Mucosa of stomach (tissue), 1 donor: ENCODE data around the gene PAAF1.

Experiments used
- H3K27me3 ChIP-seq: one replicate; pipeline ENCODE4 v1.7.0; 2013; ENCODE audit warnings: mild to moderate bottlenecking, low read length; ENCODE audit not compliant: control insufficient read depth, insufficient read depth
- H3K36me3 ChIP-seq: one replicate; pipeline ENCODE4 v1.7.0; 2013; ENCODE audit warnings: low read length; ENCODE audit not compliant: control insufficient read depth, insufficient read depth
- H3K4me1 ChIP-seq: one replicate; pipeline ENCODE4 v1.7.0; 2013; ENCODE audit warnings: mild to moderate bottlenecking, low read length; ENCODE audit not compliant: control insufficient read depth, insufficient read depth
- H3K4me3 ChIP-seq: one replicate; pipeline ENCODE4 v1.7.0; 2013; ENCODE audit warnings: low read length
- H3K9ac ChIP-seq: one replicate; pipeline ENCODE4 v1.7.0; 2013; ENCODE audit warnings: mild to moderate bottlenecking, low read length, moderate library complexity
- H3K9me3 ChIP-seq: one replicate; pipeline ENCODE4 v1.7.0; 2013; ENCODE audit warnings: mild to moderate bottlenecking, low read length, moderate library complexity; ENCODE audit not compliant: control insufficient read depth
- donor health status: Pancreatic carcinoma.

The PAAF1 gene

DNA sequence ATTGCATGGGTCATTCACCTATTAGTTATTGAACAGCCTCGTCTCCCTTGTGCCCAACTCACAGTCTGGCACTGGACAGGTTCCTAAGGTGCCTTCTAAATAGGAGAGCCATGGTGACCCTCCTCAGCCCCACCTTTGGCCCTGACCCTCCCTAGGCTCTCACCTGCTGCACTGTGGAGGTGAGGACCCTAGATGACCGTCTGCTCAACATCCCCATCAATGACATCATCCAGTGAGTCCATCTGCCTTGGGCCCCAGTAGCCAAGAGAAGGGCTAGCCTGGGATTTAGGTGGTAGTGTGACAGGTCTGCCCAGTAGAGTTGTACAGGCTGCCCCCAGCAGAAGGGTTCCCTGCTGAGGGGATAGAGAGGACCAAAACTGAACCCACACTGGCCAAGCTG lies 92.3 kb downstream of the PAAF1 start:
- H3K36me3 ChIP-seq, result no peaks in the 10 kb centered on the region
- H3K9ac ChIP-seq, result no peak overlapping the region
- no peaks in the 10 kb centered on the region for H3K9me3 ChIP-seq
- H3K27me3 ChIP-seq, result no peaks in the 10 kb centered on the region
- no peak overlapping the region for H3K4me3 ChIP-seq
- H3K4me1 ChIP-seq, result peaks cover 30% of the 10 kb centered on the region

DNA sequence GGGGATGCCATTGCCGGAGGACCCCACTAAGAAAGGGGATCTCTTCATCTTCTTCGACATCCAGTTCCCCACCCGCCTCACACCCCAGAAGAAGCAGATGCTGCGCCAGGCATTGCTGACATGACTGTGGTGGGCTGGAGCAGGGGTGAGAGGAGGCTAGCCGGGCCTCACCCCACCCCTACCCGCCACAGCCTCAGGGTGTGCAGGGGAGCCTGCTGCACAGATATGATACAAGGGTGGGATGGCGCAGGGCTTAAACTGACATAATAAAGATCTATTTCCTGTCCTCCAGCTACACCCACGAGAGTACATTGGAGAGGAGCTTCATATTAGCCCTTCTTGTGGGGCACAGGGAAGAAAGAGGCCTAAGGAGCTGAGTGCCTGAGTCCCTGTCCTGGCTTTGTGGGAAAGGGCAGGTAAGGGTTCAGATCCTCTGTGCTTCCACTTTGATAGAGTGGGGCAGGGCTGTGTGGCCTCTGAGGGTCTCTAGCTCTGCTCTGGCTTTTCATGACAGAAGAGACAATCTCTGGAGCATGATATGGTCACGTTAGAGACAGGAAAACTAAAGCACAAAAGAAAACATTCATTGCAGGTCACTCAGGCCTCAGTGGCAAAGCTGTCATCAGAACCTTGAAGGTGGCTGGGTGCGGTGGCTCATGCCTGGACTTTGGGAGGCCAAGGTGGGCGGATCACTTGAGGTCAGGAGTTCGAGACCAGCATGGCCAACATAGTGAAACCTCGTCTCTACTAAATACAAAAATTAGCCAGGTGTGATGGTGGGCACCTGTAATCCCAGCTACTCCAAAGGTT lies 93.4 kb downstream of the PAAF1 start:
- Histone ChIP-seq H3K27me3 (no peaks in the 10 kb centered on the region), H3K36me3 (no peaks in the 10 kb centered on the region), H3K4me1 (peaks cover 29% of the 10 kb centered on the region), H3K9ac (no peak overlapping the region), H3K4me3 (no peak overlapping the region), H3K9me3 (no peaks in the 10 kb centered on the region)

DNA sequence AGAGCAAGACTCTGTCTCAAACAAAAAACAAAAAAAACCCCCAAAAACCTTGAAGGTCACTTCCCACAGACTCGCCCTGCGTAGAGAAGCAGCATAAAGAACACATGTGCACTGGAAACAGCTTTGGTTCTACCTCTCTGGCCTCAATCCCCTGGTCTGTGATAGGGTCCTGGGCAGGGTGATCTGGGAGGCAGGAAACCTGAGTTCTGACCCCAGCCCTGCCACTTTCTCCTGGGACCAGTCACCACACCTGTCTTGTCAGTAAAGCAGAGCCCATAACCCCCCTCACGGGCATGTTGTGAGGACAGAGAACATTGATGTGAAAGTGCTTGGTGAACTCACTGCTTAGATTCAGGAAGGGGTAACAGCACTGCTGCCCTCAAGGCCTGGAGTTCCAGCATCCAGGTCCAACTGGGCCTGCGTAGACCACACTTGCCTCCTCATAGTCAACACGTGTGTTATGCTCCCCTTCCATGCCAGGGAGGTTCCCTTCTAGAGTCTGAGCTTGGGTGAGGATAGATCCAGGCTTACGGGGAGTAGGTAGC lies 94.4 kb downstream of the PAAF1 start:
- Histone ChIP-seq H3K4me3 (no peak overlapping the region), H3K27me3 (no peaks in the 10 kb centered on the region), H3K9ac (no peak overlapping the region), H3K4me1 (peaks cover 29% of the 10 kb centered on the region), H3K9me3 (no peaks in the 10 kb centered on the region), H3K36me3 (peaks cover under 1% of the 10 kb centered on the region)

DNA sequence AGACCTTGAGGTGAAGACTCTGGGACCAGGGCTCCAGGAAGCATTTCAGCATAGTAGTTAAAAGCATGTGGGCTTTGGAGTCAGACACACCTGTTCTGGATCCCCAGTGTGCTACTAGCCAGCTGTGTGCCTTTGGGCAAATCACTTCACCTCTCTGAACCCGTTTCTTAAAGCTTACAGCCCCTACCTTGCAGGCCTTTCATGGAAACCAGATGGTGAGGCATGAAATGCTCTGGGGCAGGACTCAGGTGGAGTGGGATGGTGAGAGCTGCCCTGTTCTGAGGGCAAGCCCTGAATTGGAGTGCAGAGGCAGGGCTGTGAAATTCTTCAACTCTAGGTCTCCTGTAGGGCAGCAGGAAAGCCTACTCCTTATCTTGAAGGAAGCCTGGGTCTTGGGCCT lies 95.4 kb downstream of the PAAF1 start:
- Histone ChIP-seq H3K4me1 (peaks cover 29% of the 10 kb centered on the region), H3K27me3 (no peaks in the 10 kb centered on the region), H3K9ac (no peak overlapping the region), H3K4me3 (no peak overlapping the region), H3K9me3 (no peaks in the 10 kb centered on the region), H3K36me3 (peaks cover 4% of the 10 kb centered on the region)

DNA sequence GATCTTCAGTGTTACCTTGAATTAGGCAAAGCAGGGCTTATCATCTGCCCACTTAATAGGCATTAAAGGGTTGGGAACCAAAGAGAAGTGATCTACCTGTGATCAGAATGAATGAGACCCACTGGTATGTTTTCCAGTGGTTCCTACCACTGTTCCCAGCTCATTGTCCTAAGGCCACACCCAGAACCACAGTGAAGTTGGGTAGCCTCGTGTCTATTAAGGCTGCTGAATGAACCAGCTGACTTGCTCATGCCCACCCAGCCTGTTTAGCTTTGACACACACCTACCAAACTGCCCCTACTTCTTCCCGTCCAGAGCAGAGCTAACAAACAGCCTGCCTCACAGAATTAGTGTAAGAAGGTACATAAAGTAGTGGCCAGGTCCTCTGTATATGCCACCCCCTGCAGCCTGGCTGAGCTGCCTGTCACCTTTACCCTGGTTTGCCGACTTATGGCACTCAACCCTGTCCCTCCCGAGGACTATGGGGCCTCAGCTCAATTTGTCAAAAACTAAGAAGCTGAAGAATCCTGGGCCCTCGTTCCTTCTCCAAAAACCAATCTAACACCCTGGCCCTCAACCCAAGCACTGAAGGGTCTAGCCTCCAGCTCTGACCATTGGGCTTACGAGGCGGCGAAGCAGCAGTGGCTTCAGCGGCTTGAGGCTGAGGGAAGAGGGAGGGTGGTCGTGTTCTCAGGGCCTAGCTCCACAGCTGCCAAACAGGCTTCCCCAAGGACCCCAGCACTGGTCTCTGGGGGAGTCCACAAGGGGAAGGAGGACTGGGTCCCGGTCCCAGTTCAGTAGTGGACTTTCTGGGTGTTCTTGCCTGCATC lies 96.0 kb downstream of the PAAF1 start:
- no peaks in the 10 kb centered on the region for H3K27me3 ChIP-seq
- H3K36me3 ChIP-seq, result peaks cover 4% of the 10 kb centered on the region
- no peak overlapping the region for H3K4me3 ChIP-seq
- no peaks in the 10 kb centered on the region for H3K9me3 ChIP-seq
- no peak overlapping the region for H3K9ac ChIP-seq
- H3K4me1 ChIP-seq, result peaks cover 36% of the 10 kb centered on the region

DNA sequence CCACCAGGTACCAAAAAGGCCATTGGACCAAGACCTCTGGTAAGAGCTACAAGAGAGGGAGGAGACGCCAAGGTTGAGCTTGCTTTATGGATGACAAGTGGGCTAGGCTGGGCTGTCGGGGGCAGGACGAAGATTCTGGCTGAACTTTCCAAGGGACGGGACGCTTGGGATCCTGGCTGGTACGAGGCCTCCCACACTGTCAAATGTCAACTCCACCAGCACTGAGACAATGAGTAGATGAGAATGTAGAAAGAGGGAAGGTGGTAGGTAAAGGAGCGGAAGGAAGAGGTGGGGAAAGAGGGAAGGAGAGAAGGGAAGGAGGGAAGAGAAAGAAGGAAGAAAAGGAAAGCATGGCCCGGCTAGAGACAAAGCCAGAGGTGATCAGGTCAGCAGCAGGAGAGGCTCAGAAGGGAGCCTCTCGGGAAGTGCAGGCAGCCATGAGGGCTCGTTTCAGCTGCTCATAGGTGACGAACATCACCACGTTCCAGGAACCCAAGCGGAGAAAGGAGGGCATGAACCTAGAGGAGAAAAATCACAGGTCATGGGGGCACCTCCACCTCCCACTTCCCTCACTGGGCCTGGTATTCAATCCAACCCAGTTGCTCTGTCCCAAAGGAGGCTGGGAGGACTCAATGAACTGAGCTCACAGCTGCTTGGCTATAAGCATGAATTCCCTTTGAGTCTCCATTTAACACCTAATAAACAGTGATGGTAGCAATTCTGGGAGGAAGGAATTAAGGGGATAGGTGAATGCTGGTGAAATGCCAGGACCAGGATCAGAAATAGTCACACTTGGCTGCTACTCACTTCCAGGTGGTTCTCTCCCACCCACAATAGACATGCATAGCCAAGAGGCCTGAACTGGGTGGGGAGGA lies 98.0 kb downstream of the PAAF1 start:
- Histone ChIP-seq H3K9me3 (no peaks in the 10 kb centered on the region), H3K4me1 (peaks cover 46% of the 10 kb centered on the region), H3K4me3 (no peak overlapping the region), H3K27me3 (no peaks in the 10 kb centered on the region), H3K9ac (no peak overlapping the region), H3K36me3 (peaks cover 4% of the 10 kb centered on the region)

DNA sequence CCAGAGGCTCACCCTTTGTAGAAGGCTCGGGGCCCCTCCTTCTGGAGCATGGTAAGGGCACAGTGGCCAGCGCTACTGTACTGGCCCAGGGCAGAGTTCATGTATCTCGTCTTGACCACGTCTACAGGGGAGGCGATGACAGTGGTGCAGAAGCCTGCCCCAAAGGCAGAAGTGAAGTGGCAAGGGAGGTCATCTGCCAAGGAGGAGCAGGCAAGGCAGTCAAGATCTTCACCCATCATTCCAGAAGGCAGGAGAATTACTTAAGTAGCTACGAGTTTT lies 98.6 kb downstream of the PAAF1 start:
- Histone ChIP-seq H3K9me3 (no peaks in the 10 kb centered on the region), H3K4me3 (no peak overlapping the region), H3K9ac (no peak overlapping the region), H3K27me3 (no peaks in the 10 kb centered on the region), H3K36me3 (peaks cover 4% of the 10 kb centered on the region), H3K4me1 (peaks cover 48% of the 10 kb centered on the region)

DNA sequence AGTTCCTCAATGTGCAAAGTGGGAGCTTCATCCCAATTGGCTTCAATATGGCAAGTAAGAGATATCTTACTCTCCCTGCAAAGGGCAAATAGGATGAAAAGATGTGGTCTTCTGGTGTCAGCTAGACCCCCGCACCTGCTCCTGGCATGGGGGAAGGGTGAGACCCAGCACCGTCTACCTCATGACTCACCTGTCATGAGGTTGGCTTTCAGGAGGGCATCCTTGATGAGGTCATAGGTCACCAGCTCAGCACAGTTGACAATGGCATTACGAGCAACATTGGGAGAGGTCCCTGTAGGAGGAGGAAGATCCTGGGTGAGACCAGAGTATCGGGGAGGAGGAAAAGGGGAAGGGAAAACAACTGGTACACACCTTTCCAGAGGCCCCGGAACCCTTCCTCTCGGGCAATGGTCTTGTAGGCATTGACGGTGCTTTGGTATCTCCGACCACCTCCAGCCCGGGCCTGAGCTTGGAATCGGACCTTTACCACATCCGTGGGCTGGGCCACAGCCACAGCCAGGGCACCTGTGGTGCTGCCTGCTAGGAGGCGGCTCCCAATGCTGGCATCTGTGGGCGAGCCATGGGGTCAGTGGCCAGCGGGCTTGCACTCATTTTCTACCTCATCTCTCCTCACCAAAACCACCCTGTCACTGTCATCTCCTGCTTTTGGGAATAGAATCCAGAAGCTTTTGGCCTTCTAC lies 99.8 kb downstream of the PAAF1 start:
- Histone ChIP-seq H3K4me1 (peaks cover 60% of the 10 kb centered on the region), H3K27me3 (no peaks in the 10 kb centered on the region), H3K9ac (no peak overlapping the region), H3K9me3 (no peaks in the 10 kb centered on the region), H3K4me3 (no peak overlapping the region), H3K36me3 (peaks cover 4% of the 10 kb centered on the region)

DNA sequence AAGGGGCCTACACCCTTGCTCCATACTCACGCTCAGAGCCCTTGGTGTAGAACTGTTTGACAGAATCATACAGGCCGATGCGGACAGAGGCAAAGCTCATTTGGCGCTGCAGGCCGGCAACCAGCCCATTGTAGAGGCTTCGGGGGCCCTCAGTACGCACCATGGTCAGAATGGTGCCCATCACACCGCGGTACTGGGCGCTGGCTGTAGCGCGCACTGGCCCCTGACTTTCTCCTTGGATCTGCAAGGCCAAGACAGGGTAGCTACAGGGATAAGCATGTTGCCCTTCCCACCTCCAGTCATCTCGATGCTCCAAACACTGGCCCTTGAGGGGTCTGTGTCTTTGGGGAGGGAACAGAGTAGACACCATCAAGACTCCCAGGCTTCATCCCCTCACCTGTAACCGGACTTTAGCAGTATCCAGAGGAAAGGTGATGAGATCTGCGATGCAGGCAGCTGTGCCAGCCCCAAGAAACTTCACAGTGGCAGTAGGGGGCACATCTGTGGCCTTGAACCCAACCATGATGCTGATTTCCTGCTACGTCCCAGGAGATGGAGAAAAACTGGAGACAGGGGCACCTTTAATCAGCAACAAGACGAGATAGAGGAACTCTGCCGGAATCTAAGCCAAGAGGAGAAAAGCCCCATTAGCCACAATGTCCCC lies 101.2 kb downstream of the PAAF1 start:
- Histone ChIP-seq H3K27me3 (no peaks in the 10 kb centered on the region), H3K4me1 (peaks cover 62% of the 10 kb centered on the region), H3K9ac (no peak overlapping the region), H3K4me3 (no peak overlapping the region), H3K36me3 (peaks cover 4% of the 10 kb centered on the region), H3K9me3 (no peaks in the 10 kb centered on the region)

DNA sequence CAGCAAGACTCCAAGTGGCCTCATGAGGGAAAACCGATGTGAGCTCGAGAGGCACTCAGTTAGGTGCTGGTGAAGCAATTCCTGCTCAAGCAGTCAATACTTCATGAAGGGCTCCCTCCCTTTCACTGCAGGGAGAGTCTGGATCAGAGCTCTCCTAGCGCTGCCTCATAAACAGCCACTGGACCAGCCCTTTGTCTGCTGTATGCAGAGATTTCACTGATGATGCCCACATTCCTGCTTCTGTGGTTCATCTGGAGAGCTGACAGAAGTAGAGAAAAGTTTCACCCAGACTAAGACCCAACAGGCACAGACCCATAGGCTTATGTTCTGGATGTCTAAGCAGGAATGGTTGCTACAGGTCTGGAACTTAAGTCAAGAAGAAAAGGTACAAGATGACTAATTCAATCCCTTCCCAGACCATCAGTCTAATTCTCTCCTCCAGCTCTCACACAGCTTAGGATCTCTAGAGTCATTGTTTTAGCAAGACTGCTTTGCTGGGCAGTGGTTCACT lies 101.8 kb downstream of the PAAF1 start:
- no peak overlapping the region for H3K4me3 ChIP-seq
- peaks cover 4% of the 10 kb centered on the region for H3K36me3 ChIP-seq
- H3K27me3 ChIP-seq, result no peaks in the 10 kb centered on the region
- no peak overlapping the region for H3K9ac ChIP-seq
- H3K4me1 ChIP-seq, result peaks cover 57% of the 10 kb centered on the region
- H3K9me3 ChIP-seq, result no peaks in the 10 kb centered on the region
